ENCODE results near the gene LRRC34.
A peak's percentile ranks its signal among the peaks of the same experiment; 100 is the strongest.

LRRC34 gene

GRCh38 chr3:169812332-169813235 is at the start of gene LRRC34, which contains the start of gene LRRIQ4:
Gene LRRC34, minus strand, starts transcription at chr3:169812904. Its CDS starts 356 bp downstream, at chr3:169812548.
Gene LRRIQ4, plus strand, starts transcription at chr3:169812870. Its CDS starts 9,052 bp downstream, at chr3:169821922.
- DNase-seq, result peak; percentile 99

GRCh38 chr3:169861871-169862270 is 49.2 kb upstream of the LRRC34 start:
- DNase-seq, result no peak

- DNase-seq, result no peak
Measured at GRCh38 chr3:169857811-169858210, 45.1 kb upstream of the LRRC34 start.

- DNase-seq, result no peak
Measured at GRCh38 chr3:169855514-169855913, 42.8 kb upstream of the LRRC34 start.

- DNase-seq, result no peak
Measured at GRCh38 chr3:169850618-169851017, 37.9 kb upstream of the LRRC34 start.

- no peak for DNase-seq
Measured at GRCh38 chr3:169848741-169849140, 36.0 kb upstream of the LRRC34 start.

GRCh38 chr3:169847896-169848295 is 35.2 kb upstream of the LRRC34 start:
- DNase-seq, result peak; percentile 93

GRCh38 chr3:169846458-169847193 is 33.9 kb upstream of the LRRC34 start:
- DNase-seq, result no peak

- no peak for DNase-seq
Measured at GRCh38 chr3:169842960-169843359, 30.3 kb upstream of the LRRC34 start.

GRCh38 chr3:169841171-169841570 is 28.5 kb upstream of the LRRC34 start:
- DNase-seq, result no peak

GRCh38 chr3:169838511-169839030 is 25.9 kb upstream of the LRRC34 start:
- DNase-seq, result no peak

- no peak for DNase-seq
Measured at GRCh38 chr3:169836942-169837275, 24.2 kb upstream of the LRRC34 start.

GRCh38 chr3:169836078-169836941 is 23.6 kb upstream of the LRRC34 start:
- no peak for DNase-seq

GRCh38 chr3:169835533-169835932 is 22.8 kb upstream of the LRRC34 start:
- DNase-seq, result no peak

- no peak for DNase-seq
Measured at GRCh38 chr3:169827712-169828111, 15.0 kb upstream of the LRRC34 start.

GRCh38 chr3:169825316-169825715 is 12.6 kb upstream of the LRRC34 start:
- DNase-seq, result no peak

GRCh38 chr3:169822983-169823382 is 10.3 kb upstream of the LRRC34 start:
- DNase-seq, result no peak

- DNase-seq, result no peak
Measured at GRCh38 chr3:169822540-169822939, 9.8 kb upstream of the LRRC34 start.

- no peak for DNase-seq
Measured at GRCh38 chr3:169822091-169822490, 9.4 kb upstream of the LRRC34 start.

GRCh38 chr3:169818316-169818715 is 5.6 kb upstream of the LRRC34 start:
- no peak for DNase-seq

- no peak for DNase-seq
Measured at GRCh38 chr3:169815590-169816150, 3.0 kb upstream of the LRRC34 start.

GRCh38 chr3:169813757-169814517 is 1.2 kb upstream of the LRRC34 start:
- DNase-seq, result peak; percentile 88

Data from NCI-H146 (cell line).